Nucleus accumbens (tissue), 56 donors: ENCODE data around the gene MARCHF3.
A peak's percentile ranks its signal among the peaks of the same experiment; 100 is the strongest.
"Not testable (repeated sequence)": the region's sequence is repeated elsewhere in the genome, so short reads cannot be mapped to it uniquely, and the experiment has no call there.

Experiments
- DNase-seq, 56 donors: peaks; one replicate each; lab custom pipeline; 2025; lab: John Stamatoyannopoulos, UW

Gene MARCHF3

GRCh38 chr5:127014573-127014972 is 15.8 kb downstream of the MARCHF3 start:
- no peak for DNase-seq

DNA sequence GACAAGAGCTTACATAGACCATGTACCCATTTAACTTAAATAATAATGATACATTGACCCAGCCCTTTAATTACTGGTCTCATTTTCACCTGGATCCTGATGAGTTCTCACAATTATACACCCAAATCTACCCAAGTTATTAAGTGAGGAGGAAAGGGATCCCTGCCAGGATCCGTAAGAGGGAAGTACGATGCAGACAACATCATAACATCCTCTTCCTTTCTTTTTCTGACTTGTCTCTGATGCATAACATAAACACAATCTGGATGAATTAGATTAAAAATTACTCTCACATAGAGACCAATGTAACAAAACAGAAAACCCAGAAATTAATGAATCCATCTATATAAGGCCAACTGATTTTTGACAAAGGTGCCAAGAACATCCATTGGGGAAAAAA is 17.0 kb downstream of the MARCHF3 start:
- DNase-seq, result no peak

DNA sequence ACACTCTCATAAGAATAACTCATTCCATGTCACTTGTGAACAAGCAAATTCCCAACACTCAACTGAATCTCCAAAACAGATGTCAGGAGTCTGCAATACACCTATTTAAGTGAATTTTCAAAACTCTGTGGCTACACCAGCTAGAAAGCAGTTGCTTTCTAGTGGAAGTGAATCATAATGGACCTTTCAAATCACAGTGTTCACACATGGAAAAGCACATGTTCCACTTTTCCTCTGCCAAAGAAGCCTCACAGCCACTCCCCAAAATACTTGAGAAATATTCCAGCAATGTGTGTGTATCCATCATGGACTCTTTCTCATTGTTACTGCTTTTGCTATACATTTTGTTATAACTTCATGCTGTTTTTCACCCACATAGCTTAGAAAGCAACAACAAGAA is 17.4 kb downstream of the MARCHF3 start:
- no peak for DNase-seq

DNA sequence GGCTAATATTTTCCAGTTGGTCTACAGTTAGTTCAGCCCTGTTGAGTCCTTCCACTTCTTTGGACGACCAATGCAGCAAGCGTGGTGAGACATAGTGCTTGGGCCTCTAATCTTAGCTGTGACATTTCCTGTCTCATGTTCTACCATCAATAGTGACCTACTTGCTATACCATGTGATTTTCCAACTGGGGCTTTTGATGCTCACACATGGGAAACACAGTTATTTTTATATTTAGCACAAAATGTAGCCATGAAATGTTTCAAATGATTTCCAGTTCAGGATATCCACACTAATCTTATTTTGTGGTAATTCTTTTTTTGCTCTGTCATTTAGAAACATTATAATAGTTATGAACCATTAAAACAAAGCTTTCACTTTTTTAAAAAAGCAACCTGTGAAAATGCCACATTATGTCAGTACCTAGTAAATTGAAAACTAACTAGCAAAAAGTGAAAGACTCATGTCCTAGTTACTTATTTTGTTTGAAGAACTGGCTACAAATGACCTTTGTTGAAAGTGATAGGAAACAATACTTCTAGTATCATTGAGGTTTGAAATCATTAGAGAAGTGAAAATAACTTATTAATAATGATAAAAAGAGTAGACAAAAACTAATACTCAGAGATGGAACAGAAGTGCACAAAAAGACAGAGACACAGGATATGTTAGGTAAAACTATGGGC is 18.3 kb downstream of the MARCHF3 start:
- DNase-seq, result no peak

DNA sequence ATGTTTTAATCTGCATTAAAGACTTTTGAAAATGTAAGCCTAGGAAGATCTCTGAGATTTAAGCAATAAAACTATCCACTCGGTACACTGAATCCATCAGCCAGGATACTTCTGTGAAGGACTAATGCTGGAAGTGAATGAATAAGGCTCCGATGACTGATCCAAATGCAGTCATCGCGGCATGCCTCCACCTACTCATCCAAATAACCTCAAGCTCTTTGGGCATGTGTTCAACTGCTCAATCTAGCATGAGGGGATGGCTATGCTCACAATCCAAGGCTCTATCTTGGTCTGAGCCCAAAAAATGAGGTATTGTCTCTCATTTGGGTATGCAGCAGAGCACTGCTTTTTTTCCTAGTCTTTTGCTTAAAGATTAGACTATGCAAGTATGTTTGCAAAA is 19.2 kb downstream of the MARCHF3 start:
- DNase-seq, result no peak

DNA sequence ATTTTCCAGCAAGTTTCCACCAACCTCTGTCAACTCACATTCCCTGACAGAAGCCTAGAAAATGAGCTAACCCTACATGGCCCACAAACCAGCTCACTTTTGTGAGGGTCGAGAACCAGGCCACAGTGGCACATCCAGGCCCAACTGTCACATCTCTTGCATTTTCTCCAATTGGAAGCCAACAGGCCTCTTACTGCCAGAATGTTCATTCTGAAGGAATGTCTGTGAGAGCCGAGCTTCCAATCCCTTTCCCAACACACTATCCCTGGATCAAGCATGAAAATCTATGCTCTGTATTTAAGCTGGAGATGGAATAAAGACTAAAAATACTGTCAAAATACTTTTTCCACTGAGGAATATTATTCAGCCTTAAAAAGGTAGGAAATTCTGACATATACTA is 20.0 kb downstream of the MARCHF3 start:
- no peak for DNase-seq

GRCh38 chr5:127009784-127010183 is 20.6 kb downstream of the MARCHF3 start:
- no peak for DNase-seq

DNA sequence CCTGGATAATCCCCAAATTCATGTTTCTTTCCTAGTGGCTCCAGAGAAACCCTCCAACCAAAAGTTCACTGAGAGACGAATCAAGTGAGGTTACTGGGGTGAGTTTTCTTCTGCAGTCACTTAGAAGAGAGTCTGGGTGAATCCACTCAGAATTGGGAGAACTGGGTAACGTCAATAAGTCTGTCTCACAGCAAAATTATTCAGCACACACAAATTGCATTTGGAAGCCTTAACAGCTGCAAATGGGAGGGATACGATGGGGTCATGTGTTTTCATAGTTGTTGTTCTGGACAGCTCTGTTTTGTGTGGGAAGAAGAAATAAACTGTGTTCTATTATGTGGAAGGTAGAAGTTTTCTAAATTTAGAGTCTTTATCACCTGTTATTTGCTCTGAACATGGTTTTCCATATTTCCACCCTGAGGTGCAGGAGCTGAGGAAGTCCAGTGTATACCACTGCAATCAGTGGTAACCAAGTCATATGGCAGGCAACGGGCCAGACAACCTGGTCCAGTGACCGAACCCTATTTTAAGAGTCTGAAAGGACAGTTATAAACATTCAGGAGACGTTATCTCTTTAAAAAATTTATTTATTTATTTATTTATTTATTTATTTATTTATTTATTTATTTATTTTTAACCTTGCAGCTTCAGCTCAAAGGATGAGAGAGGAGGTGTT is 21.9 kb downstream of the MARCHF3 start:
- no peak for DNase-seq

GRCh38 chr5:127007522-127007921 is 22.8 kb downstream of the MARCHF3 start:
- DNase-seq, result no peak

- DNase-seq, result no peak
Measured at GRCh38 chr5:127006744-127007143, 23.6 kb downstream of the MARCHF3 start.

GRCh38 chr5:127005282-127005681 is 25.1 kb downstream of the MARCHF3 start:
- not testable (repeated sequence) for DNase-seq

- no peak for DNase-seq
Measured at GRCh38 chr5:127004721-127005120, 25.6 kb downstream of the MARCHF3 start.

- DNase-seq, result no peak
Measured at GRCh38 chr5:127003798-127004495, 26.4 kb downstream of the MARCHF3 start.

GRCh38 chr5:127002390-127002789 is 28.0 kb downstream of the MARCHF3 start:
- DNase-seq, result no peak

DNA sequence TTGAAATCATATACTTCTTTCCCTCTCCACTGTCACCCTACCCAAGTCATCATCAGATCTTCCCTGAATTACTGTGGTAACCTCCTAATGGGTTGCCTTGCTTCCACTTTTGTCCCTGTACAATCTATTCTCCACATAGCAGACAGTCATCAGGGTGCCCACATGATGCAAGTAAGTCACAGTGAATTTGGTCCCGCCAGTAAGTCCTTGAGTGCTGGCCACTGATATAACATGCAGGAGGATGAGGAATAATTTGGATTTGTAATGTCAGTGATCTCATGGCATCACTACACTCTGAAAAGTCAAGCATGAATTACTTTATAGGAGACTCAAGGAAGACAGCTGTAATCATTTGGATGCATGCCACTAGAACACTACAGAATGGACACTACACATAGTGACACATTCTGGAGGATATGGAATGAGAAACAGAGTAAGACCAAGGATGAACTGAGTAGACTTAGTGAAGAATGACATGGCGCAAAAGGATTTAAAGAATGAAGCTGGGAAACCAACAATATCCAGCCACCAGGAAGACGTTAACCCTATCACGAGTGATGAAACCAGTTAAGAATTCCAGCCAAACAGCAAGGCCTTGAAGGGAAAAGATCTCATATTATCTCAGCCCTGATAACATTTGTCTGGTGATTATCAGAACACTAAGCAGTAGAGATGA is 28.6 kb downstream of the MARCHF3 start:
- DNase-seq, result no peak

DNA sequence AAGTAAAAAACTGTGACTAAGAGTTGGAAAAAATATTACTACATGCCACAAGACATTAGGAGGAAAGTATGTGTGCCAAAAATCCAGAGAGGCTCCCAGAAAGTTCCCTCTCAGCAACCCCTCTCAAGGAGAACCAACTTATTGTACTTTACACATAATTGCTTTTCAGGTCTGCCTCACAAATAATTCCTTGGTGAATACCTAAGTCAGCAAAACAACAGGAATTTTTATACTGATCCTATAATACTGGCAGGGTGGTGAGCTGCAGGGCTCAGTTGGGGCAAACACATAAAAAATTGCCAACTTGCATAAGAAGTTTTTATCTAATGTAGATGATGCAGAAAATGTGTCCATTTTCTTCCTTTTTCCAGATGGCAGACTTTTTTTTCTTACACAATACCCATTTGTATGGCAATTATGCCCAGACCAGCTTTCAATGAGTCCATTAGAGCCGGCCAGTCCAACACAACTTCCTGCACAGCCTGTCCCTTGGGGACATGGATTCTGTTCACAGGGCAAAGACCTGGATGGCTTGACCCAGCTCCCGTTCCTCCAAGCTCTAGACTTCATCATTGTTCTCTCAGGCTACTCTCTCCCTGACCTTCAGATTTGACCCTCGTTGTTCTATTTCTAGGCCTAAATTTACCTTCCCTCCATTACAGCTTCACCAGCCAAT is 31.3 kb downstream of the MARCHF3 start:
- DNase-seq, result peak in 3 of 56 donors; percentile 16 to 31 (median 17)

- DNase-seq, result peak in 1 of 56 donors; percentile 28
Measured at GRCh38 chr5:126998201-126998631, 32.1 kb downstream of the MARCHF3 start.

DNA sequence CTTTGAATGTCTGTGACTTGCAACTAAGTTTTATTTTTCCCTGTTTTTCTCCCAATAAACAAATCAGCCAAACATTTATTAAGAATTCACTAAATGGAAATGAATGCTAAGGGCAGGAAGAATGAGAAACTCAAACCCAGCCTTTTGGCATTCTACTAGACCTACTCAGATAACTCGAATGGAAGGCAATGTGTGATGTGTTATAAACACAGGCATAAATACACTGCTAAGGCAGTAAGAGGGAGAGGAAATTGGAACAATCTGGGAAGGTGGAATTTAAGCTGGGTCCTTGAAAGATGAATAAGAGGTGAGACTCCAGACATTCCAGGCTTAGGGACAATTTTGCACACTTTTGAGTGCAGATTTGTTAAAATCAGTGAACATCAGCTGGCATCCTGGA is 34.7 kb downstream of the MARCHF3 start:
- DNase-seq, result no peak

- no peak for DNase-seq
Measured at GRCh38 chr5:126995039-126995438, 35.3 kb downstream of the MARCHF3 start.

DNA sequence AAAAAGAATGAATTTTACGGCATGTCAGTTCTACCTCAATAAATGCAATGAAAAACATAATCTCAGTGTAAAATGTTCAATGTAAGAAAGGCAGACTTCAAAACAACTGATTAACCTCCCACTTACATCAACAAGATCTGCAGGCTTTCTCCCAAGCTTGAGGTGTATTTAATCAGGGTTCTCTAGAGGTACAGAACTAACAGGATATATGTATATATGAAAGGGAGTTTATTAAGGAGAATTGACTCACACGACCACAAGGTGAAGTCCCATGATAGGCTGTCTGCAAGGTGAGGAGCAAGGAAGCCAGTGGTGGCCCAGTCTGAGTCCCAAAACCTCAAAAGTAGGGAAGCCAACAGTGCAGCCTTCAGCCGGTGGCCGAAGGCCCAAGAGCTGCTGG is 35.9 kb downstream of the MARCHF3 start:
- DNase-seq, result no peak
